GM21737 (cell line): Measurements from ENCODE around the gene PRSS1.
"Not testable (repeated sequence)": the region's sequence is repeated elsewhere in the genome, so short reads cannot be mapped to it uniquely, and the experiment has no call there.

Experiments
- ATAC-seq: cut with Tn5 transposase; IDR thresholded peaks from one replicate; pipeline ENCODE4 v1.9.1; 2021; ENCODE audit warnings: mild to moderate bottlenecking, moderate library complexity; ENCODE audit not compliant: unreplicated experiment

The PRSS1 gene

GRCh38 chr7:142749218-142749993 lies at the start of gene PRSS1:
Gene PRSS1, plus strand, starts transcription at chr7:142749472. Its CDS starts 13 bp downstream, at chr7:142749485.
- no peak for ATAC-seq

- ATAC-seq, result not testable (repeated sequence)
Measured at GRCh38 chr7:142700935-142701334, 48.3 kb upstream of the PRSS1 start.

- ATAC-seq, result no peak
Measured at GRCh38 chr7:142703655-142704305, 45.5 kb upstream of the PRSS1 start.

GRCh38 chr7:142708726-142709125 lies 40.5 kb upstream of the PRSS1 start:
- ATAC-seq, result not testable (repeated sequence)

- ATAC-seq, result no peak
Measured at GRCh38 chr7:142709921-142710320, 39.4 kb upstream of the PRSS1 start.

- no peak for ATAC-seq
Measured at GRCh38 chr7:142711196-142711595, 38.1 kb upstream of the PRSS1 start.

GRCh38 chr7:142711746-142712616 lies 37.3 kb upstream of the PRSS1 start:
- no peak for ATAC-seq

- ATAC-seq, result no peak
Measured at GRCh38 chr7:142712617-142712957, 36.7 kb upstream of the PRSS1 start.

- ATAC-seq, result peak; percentile 62
Measured at GRCh38 chr7:142714375-142714774, 34.9 kb upstream of the PRSS1 start.

- ATAC-seq, result no peak
Measured at GRCh38 chr7:142716596-142716995, 32.7 kb upstream of the PRSS1 start.

GRCh38 chr7:142717453-142717852 lies 31.8 kb upstream of the PRSS1 start:
- no peak for ATAC-seq

GRCh38 chr7:142718313-142718712 lies 31.0 kb upstream of the PRSS1 start:
- no peak for ATAC-seq

GRCh38 chr7:142720172-142720773 lies 29.0 kb upstream of the PRSS1 start:
- no peak for ATAC-seq

GRCh38 chr7:142720986-142721385 lies 28.3 kb upstream of the PRSS1 start:
- ATAC-seq, result no peak

GRCh38 chr7:142722248-142722794 lies 27.0 kb upstream of the PRSS1 start:
- ATAC-seq, result no peak

- peak; percentile 60 for ATAC-seq
Measured at GRCh38 chr7:142733271-142733670, 16.0 kb upstream of the PRSS1 start.

GRCh38 chr7:142739923-142740492 lies 9.3 kb upstream of the PRSS1 start:
- peak; percentile 92 for ATAC-seq

- no peak for ATAC-seq
Measured at GRCh38 chr7:142740786-142741185, 8.5 kb upstream of the PRSS1 start.

GRCh38 chr7:142741932-142742331 lies 7.3 kb upstream of the PRSS1 start:
- not testable (repeated sequence) for ATAC-seq

GRCh38 chr7:142745091-142745635 lies 4.1 kb upstream of the PRSS1 start:
- no peak for ATAC-seq
